HepG2 (cell line): ENCODE measurements around the gene ACAT2. TPM values are rescaled to one million over a fixed set of nuclear protein-coding genes. Genes with fewer than 3 reads are reported as not detected.
A peak's percentile ranks its signal among the peaks of the same experiment; 100 is the strongest.

Experiments used
- ATAC-seq: fragments of 200-7000 bp; cut with Tn5 transposase; 3 replicates; pipeline ENCODE4 v1.9.1; 2020; ENCODE audit warnings: mild to moderate bottlenecking, moderate library complexity
- BruUV-seq: library from RNA; stranded (reverse); fragments of 400-500 nt; replicated peaks from 2 replicates; lab custom pipeline; 2021; lab: Mats Ljungman, UMichigan
- CTCF ChIA-PET: fragments of 300-600 bp; formaldehyde crosslinking; extraction: SDS; loops from one replicate; lab custom pipeline; 2021; ENCODE audit warnings: low total read pairs, inconsistent platforms, low intra/inter-chr PET ratio; lab: Yijun Ruan, JAX
- POLR2A ChIA-PET: fragments of 350-600 bp; sonication (Branson Sonifier 250); formaldehyde crosslinking; loops from one replicate; lab custom pipeline; 2020; ENCODE audit warnings: antibody characterized with exemption, inconsistent platforms; lab: Yijun Ruan, JAX
- DNase-seq: peaks from one replicate; pipeline ENCODE4 v3.0.0-alpha.2; 2015; ENCODE audit warnings: low spot score
- FAIRE-seq: peaks from 3 replicates; lab custom pipeline; 2011; peaks lifted over from hg19 to GRCh38; lab: Jason Lieb, UNC
- H2AFZ ChIP-seq: one replicate; pipeline ENCODE4 v1.6.1; 2011; ENCODE audit warnings: low read length, inconsistent platforms
- H3K27ac ChIP-seq: fragments of 300-600 bp; 3 replicates; pipeline ENCODE4 v1.8.0; 2011; ENCODE audit warnings: mixed run types, mild to moderate bottlenecking, mixed read lengths, low read length, inconsistent platforms; ENCODE audit not compliant: insufficient read depth; ENCODE audit errors: extremely low read length
- H3K27me3 ChIP-seq, 2 experiments: fragments of 200-600 bp in 1 of 2; 2 replicates in 1 of 2; 3 replicates in 1 of 2; pipeline versions ENCODE4 v1.6.0 to v1.8.0; 2011; ENCODE audit warnings: low read length in 2 of 2, mild to moderate bottlenecking in 2 of 2, moderate library complexity in 2 of 2, inconsistent platforms in 1 of 2; ENCODE audit not compliant: insufficient read depth in 2 of 2, control insufficient read depth in 1 of 2
- H3K36me3 ChIP-seq, 2 experiments: fragments of 200-600 bp in 1 of 2; replicated peaks in 1 of 2; 2 replicates in 1 of 2; 3 replicates in 1 of 2; pipeline versions ENCODE4 v1.5.1 to v1.8.0; 2011; ENCODE audit warnings: low read length in 2 of 2, inconsistent platforms in 1 of 2; ENCODE audit not compliant: insufficient read depth in 2 of 2, control insufficient read depth in 1 of 2
- H3K4me1 ChIP-seq: 2 replicates; pipeline ENCODE4 v1.5.1; 2012; ENCODE audit warnings: low read length, inconsistent platforms; ENCODE audit not compliant: insufficient read depth
- H3K4me2 ChIP-seq: 2 replicates; pipeline ENCODE4 v1.6.0; 2011; ENCODE audit warnings: low read depth, low read length, inconsistent platforms
- H3K4me3 ChIP-seq, 3 experiments: fragments of 200-600 bp in 1 of 3; sonication (generic), shearing (Covaris generic) in 1 of 3; replicated peaks in 1 of 3; 2 replicates each; pipeline ENCODE4 v1.5.1; 2011 to 2016; ENCODE audit warnings: low read length in 3 of 3, inconsistent platforms in 2 of 3, low read depth in 2 of 3, mild to moderate bottlenecking in 2 of 3, control low read depth in 1 of 3, mixed read lengths in 1 of 3; ENCODE audit not compliant: insufficient read depth in 1 of 3
- H3K79me2 ChIP-seq: one replicate; pipeline ENCODE4 v1.6.1; 2011; ENCODE audit warnings: low read length, inconsistent platforms; ENCODE audit not compliant: insufficient read depth
- H3K9ac ChIP-seq: 2 replicates; pipeline ENCODE4 v1.6.0; 2011; ENCODE audit warnings: mild to moderate bottlenecking, low read depth, low read length, inconsistent platforms; ENCODE audit not compliant: insufficient read depth
- H3K9me3 ChIP-seq: 2 replicates; pipeline ENCODE4 v1.5.1; 2012; ENCODE audit warnings: mild to moderate bottlenecking, low read length
- H4K20me1 ChIP-seq: 2 replicates; pipeline ENCODE4 v1.6.0; 2011; ENCODE audit warnings: inconsistent platforms, mild to moderate bottlenecking, low read length, moderate library complexity; ENCODE audit not compliant: insufficient read depth
- ARNTL ChIP-seq: sonication (generic); formaldehyde crosslinking; IDR thresholded peaks from 2 replicates; pipeline ENCODE4 v1.4.0; 2020; ENCODE audit warnings: mild to moderate bottlenecking, missing genetic modification reagents
- CREB1 ChIP-seq, 2 experiments: fragments of 450-650 bp in 1 of 2; IDR thresholded peaks; 2 replicates each; pipeline ENCODE4 v1.6.1; 2016 to 2017; ENCODE audit warnings: control low read depth in 1 of 2, mild to moderate bottlenecking in 1 of 2, missing compliant biosample characterization in 1 of 2, missing genetic modification characterization in 1 of 2
- GTF2F1 ChIP-seq: fragments of 150-350 bp; IDR thresholded peaks from 2 replicates; pipeline ENCODE4 v1.6.1; 2014; ENCODE audit warnings: low read length
- MED13 ChIP-seq: sonication (generic); formaldehyde crosslinking; IDR thresholded peaks from 2 replicates; pipeline ENCODE4 v1.5.0; 2020; ENCODE audit warnings: missing genetic modification reagents
- MTA3 ChIP-seq: sonication (generic); formaldehyde crosslinking; IDR thresholded peaks from 2 replicates; pipeline ENCODE4 v1.4.0; 2020; ENCODE audit warnings: missing genetic modification reagents
- RBFOX2 ChIP-seq: fragments of 200-400 bp; formaldehyde crosslinking; IDR thresholded peaks from 2 replicates; pipeline ENCODE4 v1.6.1; 2017; ENCODE audit warnings: low read depth, mild to moderate bottlenecking, low read length
- TBP ChIP-seq: sonication (generic); formaldehyde crosslinking; IDR thresholded peaks from 2 replicates; pipeline ENCODE4 v1.5.0; 2020; ENCODE audit warnings: missing genetic modification reagents
- TP53 ChIP-seq: sonication (generic); formaldehyde crosslinking; conservative IDR thresholded peaks from 2 replicates; pipeline ENCODE4 v1.4.0; 2020; ENCODE audit warnings: missing genetic modification reagents
- ZNF552 ChIP-seq: sonication (generic); formaldehyde crosslinking; IDR thresholded peaks from 2 replicates; pipeline ENCODE4 v1.9.0; 2022; ENCODE audit warnings: missing genetic modification reagents, mild to moderate bottlenecking, borderline replicate concordance
- ZNF773 ChIP-seq: sonication (generic); formaldehyde crosslinking; IDR thresholded peaks from 2 replicates; pipeline ENCODE4 v1.4.0; 2020; ENCODE audit warnings: missing genetic modification reagents, borderline replicate concordance
- ZNF781 ChIP-seq: sonication (generic); formaldehyde crosslinking; IDR thresholded peaks from 2 replicates; pipeline ENCODE4 v1.5.1; 2020; ENCODE audit warnings: borderline replicate concordance, mild to moderate bottlenecking, missing genetic modification reagents; ENCODE audit errors: not compliant biosample characterization
- WGBS: methylation state at CpG from one replicate; pipeline ENCODE4 v1.1.6; 2017; ENCODE audit warnings: low lambda C conversion rate; 5-methylcytosine and 5-hydroxymethylcytosine counted together
- in situ Hi-C: cut with HindIII; loops from 2 replicates; pipeline ENCODE4 v1.10.0; 2017; ENCODE audit warnings: low pct_unique_long_range_greater_than_20kb; ENCODE audit not compliant: extremely low pct_ligation_motif_present
- intact Hi-C: fragments of 100-400 bp; cut with micrococcal nuclease; formaldehyde crosslinking; loops from one replicate; pipeline ENCODE4 v1.10.0; 2022; ENCODE audit not compliant: unreplicated experiment
- polyA plus RNA-seq, 8 experiments: library from polyadenylated mRNA; depleted of rRNA in 3 of 8; stranded (reverse) in 7 of 8; unstranded in 1 of 8; fragments of >200 nt; fragmentation: Illumina TruSeq in 4 of 8; extraction: Trizol in 4 of 8; gene quantifications; 2 replicates each; pipeline versions ENCODE4 v1.2.1 to v1.2.3, GENCODE V29; 2011 to 2016; ENCODE audit warnings: low read depth in 4 of 8, missing spikeins in 1 of 8, mixed read lengths in 1 of 8; ENCODE audit not compliant: insufficient read depth in 1 of 8
- total RNA-seq, 5 experiments: library from RNA; depleted of rRNA; stranded (reverse); fragments of >200 nt; fragmentation: Illumina TruSeq; extraction: Trizol; gene quantifications; 2 replicates each; pipeline ENCODE4 v1.2.3, GENCODE V29; 2016; ENCODE audit warnings: low read depth in 1 of 5
- TF ChIP-seq, protein P1 (sequence below): IDR thresholded peaks from 2 replicates; pipeline ENCODE4 v1.6.1; 2016; ENCODE audit warnings: missing compliant biosample characterization, missing genetic modification reagents, borderline replicate concordance
- TF ChIP-seq, protein P2 (sequence below): sonication (generic); formaldehyde crosslinking; conservative IDR thresholded peaks from 2 replicates; pipeline ENCODE4 v1.8.1; 2023; ENCODE audit warnings: missing genetic modification reagents
- TF ChIP-seq, protein P3 (sequence below): sonication (generic); formaldehyde crosslinking; IDR thresholded peaks from 2 replicates; pipeline ENCODE4 v1.5.1; 2020; ENCODE audit warnings: mild to moderate bottlenecking, moderate library complexity, missing genetic modification reagents

ACAT2 gene
- total and polyA plus RNA-seq, 2 of the 13 experiments (the other 11 are each of a cell fraction or from before 2014, with no cell fraction given) = 121 to 534 TPM

DNA sequence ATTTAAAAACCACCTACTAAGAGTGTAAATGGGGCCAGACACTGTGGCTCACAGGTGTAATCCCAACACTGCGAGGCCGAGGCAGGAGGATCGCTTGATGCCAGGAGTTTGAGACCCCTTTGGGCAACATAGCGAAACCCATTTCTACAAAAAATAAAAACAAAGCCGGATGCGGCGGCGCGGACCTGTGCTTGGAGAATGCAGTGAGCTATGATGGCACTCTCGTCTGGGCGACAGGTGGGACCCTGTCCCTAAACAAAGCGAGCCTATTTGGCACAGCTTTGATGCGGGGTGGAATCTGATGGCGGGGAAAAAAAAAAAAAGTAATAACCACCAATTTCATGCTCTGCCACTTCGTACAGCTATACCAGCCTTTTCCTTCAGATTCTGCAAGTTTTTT, 26.4 kb downstream of the ACAT2 start:
- no peak for FAIRE-seq
- no TSS peak for BruUV-seq
- peak overlapping the region; percentile 99 for H3K4me2 ChIP-seq
- no peak for ATAC-seq
- peaks cover 89% of the 10 kb centered on the region for H3K79me2 ChIP-seq
- 6% methylated on average over 15 of the region's 15 CpGs for WGBS
- ChIA-PET POLR2A (interaction anchor here (3.6 to 7.1 kb wide), 6 partner anchors 9 to 94 kb away, joined by 29 to 165 read pairs (median 78); partner anchors contain the start of genes ACAT2, PNLDC1, SOD2 and WTAP), CTCF (no interaction called here)
- no peaks in the 10 kb centered on the region for H3K9me3 ChIP-seq
- H3K9ac ChIP-seq = peak overlapping the region; percentile 92
- H3K27me3 ChIP-seq = no peaks in the 10 kb centered on the region; a peak in 1 of 5 replicates
- peaks cover 68% of the 10 kb centered on the region for H3K4me1 ChIP-seq
- H4K20me1 ChIP-seq = peaks cover 21% of the 10 kb centered on the region
- H3K4me3 ChIP-seq = peak overlapping the region; percentile 85 to 94 (median 91)
- peak overlapping the region; percentile 91 for H3K27ac ChIP-seq
- no peak overlapping the region for H2AFZ ChIP-seq
- in situ Hi-C loops = loop anchor here (5.0 kb wide), 1 partner anchor 61 kb away; the partner anchor contains the start of gene WTAP
- TF ChIP-seq ZNF781 (CRISPR knock-in tag) (peak; percentile 38), GTF2F1 (no peak), ZNF552 (CRISPR knock-in tag) (0 out of 2 replicates have a peak, but pooled peaks have one; percentile 1), RBFOX2 (no peak), CREB1 (IDR thresholded peaks at IDR 0.05) (no peak), CREB1 (CRISPR knock-in tag; IDR thresholded peaks at IDR 0.05) (no peak), ARNTL (CRISPR knock-in tag) (0 out of 2 replicates have a peak, but pooled peaks have one; percentile 6), TBP (CRISPR knock-in tag) (0 out of 2 replicates have a peak, but pooled peaks have one; percentile 20), MED13 (CRISPR knock-in tag) (no peak; the same call in 1 of the 2 replicates), MTA3 (CRISPR knock-in tag) (no peak), TP53 (CRISPR knock-in tag) (0 out of 2 replicates have a peak, but pooled peaks have one; percentile 29), ZNF773 (CRISPR knock-in tag) (no peak)
- TF ChIP-seq, protein P1, sequence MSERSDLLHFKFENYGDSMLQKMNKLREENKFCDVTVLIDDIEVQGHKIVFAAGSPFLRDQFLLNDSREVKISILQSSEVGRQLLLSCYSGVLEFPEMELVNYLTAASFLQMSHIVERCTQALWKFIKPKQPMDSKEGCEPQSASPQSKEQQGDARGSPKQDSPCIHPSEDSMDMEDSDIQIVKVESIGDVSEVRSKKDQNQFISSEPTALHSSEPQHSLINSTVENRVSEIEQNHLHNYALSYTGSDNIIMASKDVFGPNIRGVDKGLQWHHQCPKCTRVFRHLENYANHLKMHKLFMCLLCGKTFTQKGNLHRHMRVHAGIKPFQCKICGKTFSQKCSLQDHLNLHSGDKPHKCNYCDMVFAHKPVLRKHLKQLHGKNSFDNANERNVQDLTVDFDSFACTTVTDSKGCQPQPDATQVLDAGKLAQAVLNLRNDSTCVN (CRISPR knock-in tag) = 0 out of 2 replicates have a peak, but pooled peaks have one; percentile 8
- TF ChIP-seq, protein P2, sequence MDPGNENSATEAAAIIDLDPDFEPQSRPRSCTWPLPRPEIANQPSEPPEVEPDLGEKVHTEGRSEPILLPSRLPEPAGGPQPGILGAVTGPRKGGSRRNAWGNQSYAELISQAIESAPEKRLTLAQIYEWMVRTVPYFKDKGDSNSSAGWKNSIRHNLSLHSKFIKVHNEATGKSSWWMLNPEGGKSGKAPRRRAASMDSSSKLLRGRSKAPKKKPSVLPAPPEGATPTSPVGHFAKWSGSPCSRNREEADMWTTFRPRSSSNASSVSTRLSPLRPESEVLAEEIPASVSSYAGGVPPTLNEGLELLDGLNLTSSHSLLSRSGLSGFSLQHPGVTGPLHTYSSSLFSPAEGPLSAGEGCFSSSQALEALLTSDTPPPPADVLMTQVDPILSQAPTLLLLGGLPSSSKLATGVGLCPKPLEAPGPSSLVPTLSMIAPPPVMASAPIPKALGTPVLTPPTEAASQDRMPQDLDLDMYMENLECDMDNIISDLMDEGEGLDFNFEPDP (CRISPR knock-in tag) = 0 out of 2 replicates have a peak, but pooled peaks have one; percentile 15
- TF ChIP-seq, protein P3, sequence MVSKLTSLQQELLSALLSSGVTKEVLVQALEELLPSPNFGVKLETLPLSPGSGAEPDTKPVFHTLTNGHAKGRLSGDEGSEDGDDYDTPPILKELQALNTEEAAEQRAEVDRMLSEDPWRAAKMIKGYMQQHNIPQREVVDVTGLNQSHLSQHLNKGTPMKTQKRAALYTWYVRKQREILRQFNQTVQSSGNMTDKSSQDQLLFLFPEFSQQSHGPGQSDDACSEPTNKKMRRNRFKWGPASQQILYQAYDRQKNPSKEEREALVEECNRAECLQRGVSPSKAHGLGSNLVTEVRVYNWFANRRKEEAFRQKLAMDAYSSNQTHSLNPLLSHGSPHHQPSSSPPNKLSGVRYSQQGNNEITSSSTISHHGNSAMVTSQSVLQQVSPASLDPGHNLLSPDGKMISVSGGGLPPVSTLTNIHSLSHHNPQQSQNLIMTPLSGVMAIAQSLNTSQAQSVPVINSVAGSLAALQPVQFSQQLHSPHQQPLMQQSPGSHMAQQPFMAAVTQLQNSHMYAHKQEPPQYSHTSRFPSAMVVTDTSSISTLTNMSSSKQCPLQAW = 0 out of 2 replicates have a peak, but pooled peaks have one; percentile 3
- H3K36me3 ChIP-seq = peaks cover 6 to 44% of the 10 kb centered on the region in 2 experiments; a peak in 4 of 5 replicates
- no peak for DNase-seq
- intact Hi-C loops = loop anchor here (2.0 kb wide), 1 partner anchor 61 kb away; the partner anchor contains the start of gene WTAP
